Measurements from ENCODE around the gene LSM11.
A peak's percentile ranks its signal among the peaks of the same experiment; 100 is the strongest.
"Not testable (repeated sequence)": the region's sequence is repeated elsewhere in the genome, so short reads cannot be mapped to it uniquely, and the experiment has no call there.

The LSM11 gene

GRCh38 chr5:157726607-157727006 is 16.9 kb upstream of the LSM11 start:
- H3K4me3 Mint-ChIP-seq; H3K9me3 Mint-ChIP-seq (ENCODE audit: low read depth); H3K27ac Mint-ChIP-seq; H3K27me3 Mint-ChIP-seq: not testable (repeated sequence)
- H3K4me1 Mint-ChIP-seq (ENCODE audit: low read depth), result peaks cover 17% of the 10 kb centered on the region
- peaks cover 12% of the 10 kb centered on the region for H3K36me3 Mint-ChIP-seq

- not testable (repeated sequence) for H3K27me3 Mint-ChIP-seq; H3K9me3 Mint-ChIP-seq (ENCODE audit: low read depth); H3K27ac Mint-ChIP-seq; H3K4me3 Mint-ChIP-seq
- H3K4me1 Mint-ChIP-seq (ENCODE audit: low read depth), result peaks cover 29% of the 10 kb centered on the region
- peaks cover 14% of the 10 kb centered on the region for H3K36me3 Mint-ChIP-seq
Measured at GRCh38 chr5:157727858-157728257, 15.7 kb upstream of the LSM11 start.

GRCh38 chr5:157729858-157730257 is 13.7 kb upstream of the LSM11 start:
- H3K9me3 Mint-ChIP-seq (ENCODE audit: low read depth), result no peaks in the 10 kb centered on the region
- H3K4me3 Mint-ChIP-seq, result peak overlapping the region; percentile 91
- no peak overlapping the region for H3K27ac Mint-ChIP-seq
- H3K36me3 Mint-ChIP-seq, result peaks cover 13% of the 10 kb centered on the region
- peaks cover 33% of the 10 kb centered on the region for H3K4me1 Mint-ChIP-seq (ENCODE audit: low read depth)
- no peaks in the 10 kb centered on the region for H3K27me3 Mint-ChIP-seq

GRCh38 chr5:157730900-157731271 is 12.6 kb upstream of the LSM11 start:
- Mint-ChIP-seq H3K27me3 (no peaks in the 10 kb centered on the region), H3K9me3 (ENCODE audit: low read depth) (no peaks in the 10 kb centered on the region), H3K4me1 (ENCODE audit: low read depth) (peaks cover 33% of the 10 kb centered on the region), H3K36me3 (peaks cover 9% of the 10 kb centered on the region), H3K4me3 (peak overlapping the region; percentile 91), H3K27ac (peak overlapping the region; percentile 95)

- Mint-ChIP-seq H3K36me3 (peaks cover 11% of the 10 kb centered on the region), H3K27me3 (no peaks in the 10 kb centered on the region), H3K27ac (peak within 1 kb of the TSS; percentile 95), H3K4me3 (peak within 1 kb of the TSS; percentile 91), H3K9me3 (ENCODE audit: low read depth) (no peaks in the 10 kb centered on the region), H3K4me1 (ENCODE audit: low read depth) (peaks cover 33% of the 10 kb centered on the region)
Measured at GRCh38 chr5:157731272-157732129, 12.0 kb upstream of the LSM11 start, which contains the start of gene THG1L. THG1L (plus strand) TSS chr5:157731420; CDS start chr5:157731441, 21 bp downstream.

GRCh38 chr5:157732130-157732514 is 11.4 kb upstream of the LSM11 start:
- Mint-ChIP-seq H3K36me3 (peaks cover 13% of the 10 kb centered on the region), H3K9me3 (ENCODE audit: low read depth) (no peaks in the 10 kb centered on the region), H3K27me3 (no peaks in the 10 kb centered on the region), H3K27ac (peak overlapping the region; percentile 95), H3K4me1 (ENCODE audit: low read depth) (peaks cover 33% of the 10 kb centered on the region), H3K4me3 (peak overlapping the region; percentile 91)

GRCh38 chr5:157732596-157733262 is 10.8 kb upstream of the LSM11 start:
- Mint-ChIP-seq H3K36me3 (peaks cover 15% of the 10 kb centered on the region), H3K4me3 (peak overlapping the region; percentile 91), H3K4me1 (ENCODE audit: low read depth) (peaks cover 33% of the 10 kb centered on the region), H3K27ac (no peak overlapping the region), H3K9me3 (ENCODE audit: low read depth) (no peaks in the 10 kb centered on the region), H3K27me3 (no peaks in the 10 kb centered on the region)

GRCh38 chr5:157734436-157734835 is 9.1 kb upstream of the LSM11 start:
- Mint-ChIP-seq H3K27ac (no peak overlapping the region), H3K4me1 (ENCODE audit: low read depth) (peaks cover 30% of the 10 kb centered on the region), H3K36me3 (peaks cover 18% of the 10 kb centered on the region), H3K9me3 (ENCODE audit: low read depth) (no peaks in the 10 kb centered on the region), H3K27me3 (no peaks in the 10 kb centered on the region), H3K4me3 (no peak overlapping the region)

- Mint-ChIP-seq H3K27me3 (no peaks in the 10 kb centered on the region), H3K9me3 (ENCODE audit: low read depth) (no peaks in the 10 kb centered on the region), H3K36me3 (peaks cover 18% of the 10 kb centered on the region), H3K4me3 (no peak overlapping the region), H3K4me1 (ENCODE audit: low read depth) (peaks cover 19% of the 10 kb centered on the region), H3K27ac (no peak overlapping the region)
Measured at GRCh38 chr5:157735991-157736390, 7.5 kb upstream of the LSM11 start.

- H3K27ac Mint-ChIP-seq, result no peak overlapping the region
- H3K36me3 Mint-ChIP-seq, result peaks cover 9% of the 10 kb centered on the region
- H3K4me3 Mint-ChIP-seq, result no peak overlapping the region
- H3K27me3 Mint-ChIP-seq, result no peaks in the 10 kb centered on the region
- no peaks in the 10 kb centered on the region for H3K9me3 Mint-ChIP-seq (ENCODE audit: low read depth)
- H3K4me1 Mint-ChIP-seq (ENCODE audit: low read depth), result peaks cover 12% of the 10 kb centered on the region
Measured at GRCh38 chr5:157739388-157740228, 3.9 kb upstream of the LSM11 start.

- Mint-ChIP-seq H3K36me3 (peaks cover 9% of the 10 kb centered on the region), H3K4me1 (ENCODE audit: low read depth) (peaks cover 16% of the 10 kb centered on the region), H3K27ac (no peak overlapping the region), H3K4me3 (no peak overlapping the region), H3K9me3 (ENCODE audit: low read depth) (no peaks in the 10 kb centered on the region), H3K27me3 (no peaks in the 10 kb centered on the region)
Measured at GRCh38 chr5:157740229-157740610, 3.3 kb upstream of the LSM11 start.

GRCh38 chr5:157741131-157741530 is 2.4 kb upstream of the LSM11 start:
- H3K9me3 Mint-ChIP-seq (ENCODE audit: low read depth), result no peaks in the 10 kb centered on the region

GRCh38 chr5:157744051-157745011 is 819 bp downstream of the LSM11 start:
- no peaks in the 10 kb centered on the region for H3K9me3 Mint-ChIP-seq (ENCODE audit: low read depth)
- H3K4me1 Mint-ChIP-seq (ENCODE audit: low read depth), result peaks cover 36% of the 10 kb centered on the region
- H3K27ac Mint-ChIP-seq, result peak overlapping the region; percentile 91
- peak overlapping the region; percentile 96 for H3K4me3 Mint-ChIP-seq
- H3K36me3 Mint-ChIP-seq, result no peaks in the 10 kb centered on the region
- H3K27me3 Mint-ChIP-seq, result no peaks in the 10 kb centered on the region

More at GRCh38 chr5:157741131-157741530, 2.4 kb upstream of the LSM11 start:
- Mint-ChIP-seq H3K4me1 (ENCODE audit: low read depth) (peaks cover 21% of the 10 kb centered on the region), H3K4me3 (no peak overlapping the region), H3K36me3 (peaks cover 9% of the 10 kb centered on the region), H3K27ac (no peak overlapping the region), H3K27me3 (no peaks in the 10 kb centered on the region)

GRCh38 chr5:157745041-157745456 is 1.5 kb downstream of the LSM11 start:
- Mint-ChIP-seq H3K27me3 (no peaks in the 10 kb centered on the region), H3K27ac (no peak overlapping the region), H3K4me1 (ENCODE audit: low read depth) (peaks cover 36% of the 10 kb centered on the region), H3K36me3 (no peaks in the 10 kb centered on the region), H3K4me3 (peak overlapping the region; percentile 96), H3K9me3 (ENCODE audit: low read depth) (no peaks in the 10 kb centered on the region)
